GM19397 (cell line): Measurements from ENCODE around the gene DGCR6L.
"Not testable (repeated sequence)": the region's sequence is repeated elsewhere in the genome, so short reads cannot be mapped to it uniquely, and the experiment has no call there.

Source experiments
- ATAC-seq: cut with Tn5 transposase; IDR thresholded peaks from one replicate; pipeline ENCODE4 v1.9.1; 2021; ENCODE audit warnings: mild to moderate bottlenecking, moderate library complexity; ENCODE audit not compliant: unreplicated experiment

DGCR6L gene

DNA sequence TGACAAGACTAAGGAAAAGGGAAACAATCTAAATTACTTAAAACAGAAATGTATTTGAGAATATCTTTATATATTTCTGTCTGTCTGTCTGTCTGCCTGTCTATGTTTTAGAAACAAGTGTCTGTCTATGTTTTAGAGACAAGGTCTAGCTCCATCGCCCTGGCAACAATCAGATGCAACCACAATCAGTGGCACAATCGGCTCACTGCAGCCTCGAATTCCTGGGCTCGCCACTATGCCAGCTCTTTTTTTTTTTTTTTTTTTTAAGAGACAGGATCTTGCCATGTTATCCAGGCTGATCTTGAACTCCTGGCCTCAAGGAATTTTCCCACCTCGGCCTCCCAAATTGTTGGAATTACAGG, 8.7 kb upstream of the DGCR6L start:
- not testable (repeated sequence) for ATAC-seq

DNA sequence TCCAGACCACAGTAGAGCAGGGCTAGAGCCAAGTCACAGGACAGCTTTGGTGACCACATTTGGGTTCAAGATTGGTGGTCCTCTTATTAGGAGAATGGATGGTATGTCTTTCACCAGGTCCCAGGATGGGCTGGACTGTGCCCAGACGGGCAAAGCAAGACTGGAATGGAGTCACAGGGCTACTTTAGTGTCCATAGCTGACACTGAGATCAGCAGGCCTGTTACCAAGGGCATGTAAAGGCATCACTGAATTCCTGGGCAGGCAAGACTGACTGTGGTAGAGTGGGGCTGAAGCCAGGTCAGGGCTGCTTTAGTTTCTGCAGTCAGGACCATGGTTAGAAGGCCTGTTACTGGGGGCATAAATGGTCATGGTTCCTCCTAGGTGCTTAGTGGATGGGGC, 6.1 kb upstream of the DGCR6L start:
- ATAC-seq, result not testable (repeated sequence)

DNA sequence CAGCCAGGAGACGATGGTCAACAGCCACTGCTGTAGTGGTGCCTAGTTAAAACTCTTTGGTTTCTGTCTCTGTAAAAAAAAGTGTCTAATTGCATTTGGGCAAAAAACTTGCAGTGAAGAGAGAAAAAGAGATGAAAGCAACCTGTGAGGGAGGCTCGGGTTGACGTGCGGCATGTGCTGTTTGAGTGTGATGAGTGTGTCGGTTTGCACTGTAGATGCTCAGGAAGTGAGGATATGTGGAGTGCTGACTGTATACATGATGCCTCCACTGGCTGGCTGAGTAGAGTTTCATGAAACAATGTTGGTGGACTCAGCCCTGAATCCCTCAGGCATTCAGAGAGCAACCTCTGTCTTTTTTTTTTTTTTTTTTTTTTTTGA, 4.3 kb upstream of the DGCR6L start:
- ATAC-seq, result no peak

DNA sequence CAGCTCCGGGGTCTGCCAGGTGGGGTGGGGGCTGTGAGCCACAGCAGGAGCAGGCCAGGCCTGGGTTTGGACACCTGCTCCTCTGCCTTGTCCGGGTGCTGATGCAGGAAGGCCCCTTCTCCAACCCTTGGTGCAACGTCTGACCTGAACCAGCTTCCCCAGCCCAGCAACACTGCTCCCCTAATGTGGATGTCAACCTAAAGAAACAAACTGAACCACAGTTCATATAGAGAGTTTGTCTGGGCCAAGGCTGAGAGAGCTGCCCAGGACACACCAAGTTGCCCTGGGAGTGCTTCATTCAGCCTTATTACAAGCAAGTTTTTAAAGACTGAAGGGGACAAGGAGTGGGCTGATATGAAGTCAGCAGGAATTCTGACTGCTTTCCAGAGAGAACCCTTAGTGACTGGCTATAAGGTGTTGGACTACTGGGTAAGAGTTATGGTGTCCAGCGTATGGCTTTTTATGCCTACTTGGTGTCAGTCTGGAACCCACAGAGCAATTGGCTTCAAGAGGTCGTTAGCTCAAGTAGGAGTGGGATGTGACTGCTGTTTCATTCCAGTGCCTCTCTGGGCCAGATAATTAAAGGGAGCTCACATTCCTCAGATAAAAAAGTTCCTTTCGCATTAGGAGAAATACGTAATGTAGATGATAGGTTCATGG, 1.8 kb upstream of the DGCR6L start:
- ATAC-seq, result not testable (repeated sequence)

DNA sequence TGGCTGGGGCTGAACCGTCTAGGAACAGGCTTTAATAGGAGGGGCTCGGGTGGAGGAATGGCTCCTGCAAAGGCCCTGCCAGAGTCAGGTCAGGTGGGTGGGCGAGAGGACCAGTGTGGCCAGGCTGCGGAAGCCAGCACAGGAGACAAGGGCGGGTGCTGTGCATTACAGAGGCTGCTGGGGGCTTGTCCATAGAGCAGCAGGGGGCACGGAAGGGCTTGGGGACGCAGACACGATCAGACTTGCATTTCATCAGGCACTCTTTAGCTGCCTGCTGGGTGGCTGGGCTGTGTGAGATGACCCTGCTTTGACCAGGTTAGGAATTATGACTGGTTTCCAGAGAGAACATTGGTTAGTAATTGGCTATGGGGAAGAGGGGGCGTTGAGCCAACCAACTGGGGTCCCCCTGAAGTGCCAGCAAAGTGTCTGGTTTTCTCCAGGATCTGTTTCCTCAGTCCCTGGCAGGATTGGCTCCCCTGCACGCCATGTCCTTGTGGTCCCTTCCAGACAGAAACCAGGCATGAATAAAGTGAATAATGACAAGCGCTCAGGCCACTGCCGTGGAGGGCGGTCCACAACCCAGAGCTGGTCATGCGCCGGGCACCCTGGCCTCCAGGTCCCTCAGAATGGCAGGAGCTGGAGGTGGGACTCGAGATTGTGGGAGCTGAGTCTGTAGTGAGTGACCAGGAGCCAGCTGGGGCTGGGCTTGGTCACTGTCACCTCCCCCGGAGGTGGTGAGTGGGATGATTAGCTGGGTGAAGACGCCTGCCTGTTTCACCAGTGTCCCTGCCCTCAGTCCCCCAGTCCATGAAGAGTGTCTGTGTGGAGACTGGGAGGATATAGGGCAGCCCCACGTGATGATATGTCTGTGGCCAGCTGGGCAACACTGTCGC, 1.0 kb upstream of the DGCR6L start:
- not testable (repeated sequence) for ATAC-seq

DNA sequence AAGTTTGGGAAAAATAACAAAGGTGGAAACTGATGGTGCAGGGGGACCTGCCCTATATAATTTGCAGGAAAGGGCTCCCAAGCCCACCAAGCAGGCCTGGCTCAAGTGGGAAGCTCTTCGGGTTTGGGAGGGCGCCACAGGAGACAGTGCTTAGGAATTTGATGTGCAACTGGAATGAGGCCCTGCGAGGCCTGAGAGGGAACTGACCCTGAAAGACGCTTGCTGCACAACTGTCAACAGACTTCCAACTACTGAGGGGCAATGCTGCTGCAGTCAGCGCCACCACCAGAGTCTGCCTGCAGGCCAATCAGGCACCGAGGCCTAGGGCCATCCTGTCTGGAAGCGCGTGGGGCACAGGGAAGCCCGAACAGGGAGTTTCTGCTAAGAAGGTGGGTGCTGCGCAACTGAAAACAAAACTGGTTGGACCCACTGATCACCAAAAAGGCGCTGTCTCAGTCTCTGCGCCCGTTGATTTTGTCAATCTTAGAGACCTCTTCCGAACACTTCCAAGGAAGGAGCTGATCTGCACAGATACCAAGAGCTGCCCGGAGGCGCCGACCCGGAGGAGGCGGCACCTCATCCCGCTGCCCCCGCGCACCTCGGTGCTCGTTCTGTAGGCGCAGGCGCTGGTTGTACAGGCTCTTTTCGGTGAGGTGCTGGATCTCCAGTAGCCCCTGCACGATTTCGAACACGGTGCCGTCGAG, 667 bp downstream of the DGCR6L start:
- ATAC-seq, result no peak

DNA sequence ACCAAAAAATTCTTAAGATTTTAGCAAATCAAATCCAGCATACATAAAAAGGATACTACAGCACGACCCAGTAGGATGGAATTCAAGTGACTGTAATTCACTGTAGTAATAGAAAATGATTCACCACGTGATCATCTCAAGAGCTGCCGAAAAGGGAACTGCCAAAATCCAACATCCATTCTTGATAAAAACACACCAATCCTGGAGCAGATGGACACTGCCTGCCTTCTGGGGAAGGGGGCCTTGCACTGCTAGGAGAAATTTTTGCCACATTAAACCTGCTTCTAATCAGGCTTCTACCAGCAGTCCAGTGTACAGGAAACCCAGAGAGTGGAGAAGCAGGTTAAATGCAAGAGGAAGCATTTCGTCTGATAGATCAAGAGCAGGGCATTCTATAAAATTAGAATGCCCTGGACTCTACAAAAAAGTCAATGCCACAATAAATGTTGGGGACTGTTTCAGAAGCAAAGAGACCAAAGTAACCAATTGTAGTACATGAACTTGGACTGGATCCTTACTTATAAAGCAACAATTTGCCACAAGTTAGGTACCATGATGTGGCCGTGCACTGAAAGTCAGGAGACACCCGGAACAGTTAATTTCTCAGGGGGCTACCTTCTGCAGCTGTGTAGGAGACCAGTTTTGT, 1.7 kb downstream of the DGCR6L start:
- ATAC-seq, result not testable (repeated sequence)

DNA sequence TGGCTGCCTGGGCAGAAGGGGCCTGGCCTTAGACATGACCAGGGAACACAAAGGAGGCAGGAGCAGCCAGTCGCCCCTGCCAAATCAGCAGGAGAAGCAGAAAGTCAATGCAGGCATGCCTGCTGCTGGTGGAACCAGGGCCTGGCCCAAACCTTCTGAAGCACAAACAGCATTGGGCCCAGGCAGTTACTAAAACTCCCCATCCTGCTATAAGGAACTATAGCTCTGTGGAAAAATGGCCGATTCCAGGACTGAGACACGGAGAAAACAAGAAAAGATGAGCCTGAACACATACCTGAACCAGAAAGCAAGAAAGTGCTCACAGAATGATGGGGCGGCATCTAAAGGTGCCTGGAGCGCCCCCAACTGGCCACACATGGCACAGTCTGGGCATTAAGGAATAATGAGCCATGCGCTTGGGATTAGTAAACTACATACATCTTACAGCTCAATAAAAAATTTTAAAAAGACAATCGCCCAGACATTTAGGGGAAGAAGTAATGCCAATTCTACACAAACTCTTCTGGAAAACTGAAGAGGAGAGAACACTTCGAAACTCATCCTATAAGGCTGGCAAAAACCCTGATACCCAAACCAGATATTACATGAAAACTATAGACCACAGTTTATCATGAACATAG, 2.3 kb downstream of the DGCR6L start:
- ATAC-seq, result not testable (repeated sequence)

DNA sequence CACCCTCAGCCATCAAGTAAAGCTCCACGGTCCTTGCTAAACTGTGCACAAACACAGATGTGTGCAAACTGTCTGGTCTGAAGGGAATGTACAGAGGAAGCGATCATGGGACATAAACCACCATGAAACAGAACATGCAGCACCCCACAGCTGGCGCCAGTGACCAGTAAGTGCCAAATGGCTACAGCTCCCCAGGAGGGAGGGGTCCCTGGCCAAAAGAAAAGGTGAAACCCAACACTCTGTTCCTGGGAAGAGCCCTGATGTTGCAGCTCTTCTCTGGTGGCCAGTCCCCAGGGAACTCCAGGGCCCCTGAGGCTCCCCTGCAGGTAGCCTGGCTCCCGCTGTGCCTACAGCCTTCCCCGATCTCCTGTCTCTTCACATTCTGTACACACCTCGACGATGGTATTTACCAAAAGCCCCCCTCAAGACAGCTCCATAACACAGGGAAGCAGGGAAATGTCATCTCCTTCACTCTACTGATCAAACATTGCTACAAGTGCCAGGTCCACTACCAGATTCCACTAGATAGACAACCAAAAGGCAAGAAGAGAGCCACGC, 2.9 kb downstream of the DGCR6L start:
- no peak for ATAC-seq

DNA sequence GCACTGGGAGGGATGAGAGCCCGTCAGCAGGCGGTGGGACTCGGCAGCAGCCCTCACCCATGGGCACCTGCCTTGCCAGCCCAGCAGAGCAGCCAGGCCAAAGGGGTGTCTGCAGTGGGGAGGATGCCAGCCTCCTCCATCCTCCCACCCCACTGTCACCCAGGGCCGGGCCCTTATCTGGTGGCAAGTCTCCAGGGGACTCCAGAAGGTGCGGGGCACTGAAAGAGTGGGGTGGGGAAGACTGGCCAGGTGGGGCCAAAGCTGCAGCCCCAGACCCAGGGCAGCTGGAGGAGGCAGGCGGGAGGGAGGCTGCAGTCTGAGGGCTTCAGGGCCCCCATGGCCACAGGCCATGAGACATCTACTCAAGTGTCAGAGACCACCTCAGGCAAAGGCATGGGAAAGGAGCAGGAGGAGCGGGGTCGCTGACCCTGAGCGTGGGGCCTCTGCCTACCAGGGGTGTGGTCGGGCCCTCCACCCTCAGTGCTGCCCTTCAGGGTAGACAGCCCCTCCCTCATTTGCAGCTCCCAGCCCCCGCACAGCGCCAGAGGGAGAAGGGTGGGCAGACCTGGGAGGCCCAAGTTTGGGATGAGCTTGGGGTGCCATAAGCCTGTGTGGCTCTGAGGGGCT, 3.5 kb downstream of the DGCR6L start:
- ATAC-seq, result no peak

DNA sequence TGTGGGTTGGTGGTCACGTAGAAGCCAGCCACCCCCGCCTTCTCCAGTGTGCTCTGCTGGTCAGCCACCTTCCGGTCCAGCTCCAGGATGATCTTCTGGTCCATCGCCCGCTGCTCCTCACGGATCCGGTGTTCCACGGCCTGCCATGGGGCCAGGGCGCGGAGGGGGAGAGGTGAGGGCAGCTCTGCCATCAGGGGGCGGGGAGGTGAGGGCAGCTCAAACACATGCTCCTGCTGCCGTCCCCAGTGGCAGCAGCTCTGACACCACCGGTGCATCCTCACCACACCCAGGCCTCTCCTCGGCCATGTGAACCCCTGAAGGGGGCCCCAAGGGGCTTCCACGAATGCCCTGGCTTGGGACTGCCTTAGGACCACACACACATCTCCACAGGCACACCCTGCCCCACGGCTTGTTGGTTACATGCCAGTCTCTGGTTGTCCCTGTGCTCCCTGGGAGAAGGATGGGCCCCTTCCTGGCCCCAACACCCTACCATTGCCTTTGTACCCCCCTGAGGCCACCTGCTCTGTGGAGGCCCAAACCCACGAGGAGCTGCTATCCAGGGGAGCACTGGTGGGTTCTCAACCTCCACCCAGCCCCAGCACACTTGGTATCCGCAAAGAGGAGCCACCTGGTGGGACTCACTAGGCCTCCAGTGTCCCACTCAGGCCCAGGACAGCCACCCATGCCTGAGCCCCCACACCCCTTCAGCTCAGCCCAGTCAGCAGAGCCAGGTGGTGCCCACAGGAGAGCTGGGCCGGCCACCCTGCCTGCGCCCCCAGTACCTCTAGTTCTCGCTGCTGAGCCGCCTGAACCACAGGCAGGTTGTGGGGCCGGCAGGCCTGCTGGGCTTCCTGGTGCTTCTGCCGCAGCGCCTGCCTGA, 4.3 kb downstream of the DGCR6L start:
- no peak for ATAC-seq

DNA sequence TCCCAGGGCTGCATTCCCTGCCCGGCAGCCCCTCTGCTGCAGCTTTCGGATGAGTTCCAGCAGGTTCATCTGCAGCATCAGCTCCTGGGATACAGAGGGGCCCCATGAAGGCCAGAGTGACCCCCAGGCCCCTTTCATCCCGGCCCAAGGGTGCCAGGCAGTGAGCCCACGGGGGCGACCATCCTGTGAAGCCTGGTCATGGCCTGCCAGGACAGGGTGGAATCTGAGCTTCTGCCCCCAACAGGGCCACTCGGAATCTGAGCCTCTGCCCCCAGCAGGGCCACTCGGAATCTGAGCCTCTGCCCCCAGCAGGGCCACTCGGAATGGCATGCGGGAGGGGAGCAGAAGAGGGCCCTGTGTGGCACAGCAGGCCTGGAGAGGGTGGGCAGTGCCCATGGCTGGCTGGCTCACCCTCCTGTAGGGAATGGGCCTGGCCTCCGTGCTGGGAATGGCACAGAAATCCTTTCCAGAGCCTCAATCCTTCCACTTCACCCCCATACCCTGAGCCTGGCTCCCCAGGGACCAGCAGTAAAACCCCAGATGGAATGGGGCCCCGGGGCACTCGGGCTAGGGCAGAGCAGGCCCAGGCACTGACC, 5.0 kb downstream of the DGCR6L start:
- not testable (repeated sequence) for ATAC-seq

DNA sequence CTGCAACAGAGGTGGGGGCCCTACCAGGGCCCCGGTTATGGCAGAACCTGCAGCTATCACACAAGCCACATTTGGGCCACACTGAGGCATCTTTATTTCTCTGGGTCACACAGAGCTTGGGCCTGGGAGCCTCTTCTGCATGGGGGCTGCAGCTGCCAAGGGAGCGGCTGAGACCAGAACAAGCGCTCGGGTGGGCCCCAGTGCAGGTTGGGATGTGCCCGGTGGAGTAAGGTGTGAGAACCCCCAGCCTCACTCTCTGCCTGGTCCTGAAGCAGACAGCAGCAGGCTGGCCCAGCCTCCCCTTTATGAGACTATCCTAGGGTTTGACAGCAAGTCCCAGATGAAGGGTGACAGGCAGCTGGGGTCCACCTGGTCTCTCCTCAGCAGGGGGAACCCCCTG, 5.7 kb downstream of the DGCR6L start:
- ATAC-seq, result not testable (repeated sequence)

DNA sequence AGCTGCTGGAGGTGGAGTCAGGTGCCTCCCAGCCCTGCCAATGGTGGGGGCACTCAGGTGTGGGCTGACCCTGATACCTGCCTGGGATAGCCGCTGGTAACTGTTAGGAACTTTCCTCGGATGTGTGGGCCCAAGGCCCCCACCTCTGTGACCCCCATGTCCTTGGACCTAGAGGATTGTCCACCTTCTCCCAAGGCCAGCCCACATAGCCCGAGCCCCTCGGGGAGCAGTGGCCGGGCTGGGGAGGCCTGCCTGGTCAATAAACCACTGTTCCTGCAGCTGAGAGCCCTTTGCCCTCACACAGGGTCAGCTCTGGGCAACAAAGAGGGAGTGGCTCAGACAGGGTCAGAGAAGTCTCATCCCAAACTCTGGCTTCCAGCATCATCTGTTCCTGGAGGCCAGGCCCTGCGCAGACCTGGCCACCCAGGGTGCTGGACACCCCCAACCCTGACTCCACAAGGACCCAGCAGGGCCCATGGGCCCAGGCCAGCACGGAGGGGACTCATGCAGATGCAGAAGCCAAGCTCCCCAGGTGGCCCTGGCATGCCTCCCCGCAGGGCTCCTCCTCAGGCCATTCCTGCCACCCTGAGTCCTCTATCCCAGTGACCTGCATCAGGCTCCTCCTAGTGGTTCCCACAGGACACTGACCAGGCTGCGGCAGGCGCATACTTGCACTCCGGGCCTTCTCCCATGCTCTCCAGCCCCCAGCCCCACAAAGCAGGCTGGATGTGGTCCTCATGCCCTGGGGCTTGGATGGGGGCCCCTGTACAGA, 6.4 kb downstream of the DGCR6L start:
- ATAC-seq, result not testable (repeated sequence)

DNA sequence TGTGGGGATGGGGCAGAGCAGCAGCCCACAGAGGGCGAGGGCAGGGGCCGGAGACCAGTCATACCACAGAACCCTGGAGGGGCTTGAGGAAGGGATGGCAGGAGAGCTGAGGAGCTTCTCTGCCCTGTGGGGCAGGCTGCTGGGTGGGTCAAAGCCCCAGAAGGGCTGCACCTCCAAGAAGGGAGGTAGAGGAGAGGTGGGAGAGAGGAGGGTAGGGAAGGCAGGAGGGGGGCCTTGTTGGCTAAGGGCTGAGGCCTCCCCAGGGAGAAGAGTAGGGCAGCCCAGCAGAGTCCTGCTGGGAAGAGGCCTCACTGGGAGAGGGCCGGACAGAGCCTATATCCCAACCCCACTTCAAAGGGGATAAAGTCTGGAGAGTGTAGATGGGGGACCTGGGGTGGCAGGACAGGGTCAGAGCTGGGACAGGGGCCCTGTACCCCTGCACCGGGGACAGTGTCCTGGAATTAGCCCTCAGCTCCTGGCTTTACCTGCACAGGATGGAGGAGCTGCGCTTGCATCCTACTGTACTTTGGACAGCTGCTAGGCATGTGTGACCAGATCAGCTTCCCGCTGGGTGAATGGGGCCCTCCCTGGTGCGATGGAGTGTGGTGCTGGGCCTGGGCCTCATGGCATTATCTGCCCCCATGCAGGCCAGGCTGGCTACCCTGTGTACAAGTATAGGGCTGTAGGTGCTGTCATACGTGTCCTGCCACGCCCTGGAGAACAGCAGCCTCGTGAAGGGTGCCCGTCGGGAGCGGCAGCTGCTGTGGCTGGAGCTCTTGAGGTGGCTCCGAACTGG, 7.3 kb downstream of the DGCR6L start:
- ATAC-seq, result no peak

DNA sequence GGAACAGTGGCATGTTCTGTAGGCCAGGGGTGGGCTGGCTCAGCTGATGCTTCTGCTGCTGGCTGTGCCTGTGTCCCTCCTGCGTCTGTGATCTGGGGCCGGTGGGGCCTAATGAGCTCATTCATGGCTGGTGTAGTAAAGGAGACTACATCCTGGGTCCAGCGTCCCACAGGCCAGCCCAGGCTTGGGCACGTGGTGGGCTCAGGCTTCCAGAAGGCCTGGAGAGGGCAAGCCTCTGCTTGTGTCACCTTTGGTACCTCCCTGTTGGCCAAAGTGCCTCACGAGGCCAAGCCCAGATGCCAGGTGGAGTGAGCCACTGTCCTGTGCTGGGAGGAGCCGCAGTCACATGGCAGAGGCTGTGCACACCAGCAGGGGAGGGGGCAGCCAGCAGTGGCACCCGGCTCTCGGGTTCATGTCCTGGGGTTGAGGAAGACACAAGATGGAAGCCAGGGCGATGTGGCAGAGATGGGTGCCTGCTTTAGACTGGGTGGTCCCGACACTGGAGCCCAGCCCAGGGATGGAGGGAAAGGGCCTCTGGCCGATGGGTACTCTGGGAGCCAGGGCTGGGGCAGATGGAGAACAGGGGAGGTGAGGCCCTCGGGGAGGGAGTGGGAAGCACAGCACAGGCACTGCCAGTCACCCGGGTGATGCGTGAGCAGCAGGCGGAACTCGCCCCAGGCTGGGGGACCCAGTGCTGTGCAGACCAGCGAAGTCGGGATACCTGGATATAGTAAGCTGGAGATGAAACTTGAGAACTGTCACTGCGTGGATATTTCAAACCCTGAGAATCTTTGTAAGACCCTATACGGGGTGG, 8.4 kb downstream of the DGCR6L start:
- not testable (repeated sequence) for ATAC-seq
